SU-DHL-6 (cell line): ENCODE data around the gene TBC1D22A.

ENCODE experiments used
- H2AFZ ChIP-seq: fragments of 200-600 bp; sonication (generic); 2 replicates; pipeline ENCODE4 v1.6.1; 2014; ENCODE audit warnings: low read depth, mild to moderate bottlenecking, moderate library complexity, mixed read lengths, antibody characterized with exemption, low read length; ENCODE audit not compliant: severe bottlenecking
- H3F3A ChIP-seq: fragments of 200-600 bp; shearing (Covaris generic); 2 replicates; pipeline ENCODE4 v1.6.0; 2016; ENCODE audit warnings: antibody characterized with exemption, mild to moderate bottlenecking; ENCODE audit not compliant: insufficient read depth
- H3K27ac ChIP-seq: fragments of 200-600 bp; sonication (generic); 2 replicates; pipeline ENCODE4 v1.5.1; 2016; ENCODE audit warnings: low read depth, mild to moderate bottlenecking, low read length, moderate library complexity, mixed read lengths
- H3K27me3 ChIP-seq: fragments of 200-600 bp; sonication (generic), shearing (Covaris generic); 2 replicates; pipeline ENCODE4 v1.6.0; 2014; ENCODE audit warnings: mild to moderate bottlenecking, low read length
- H3K36me3 ChIP-seq: fragments of 200-600 bp; sonication (generic); 2 replicates; pipeline ENCODE4 v1.6.1; 2014; ENCODE audit warnings: mild to moderate bottlenecking, low read length, mixed read lengths
- H3K4me2 ChIP-seq: fragments of 300-600, 200-600 bp; shearing (Covaris generic), sonication (generic); 2 replicates; pipeline ENCODE4 v1.6.0; 2014; ENCODE audit warnings: low read length, low read depth, mild to moderate bottlenecking; ENCODE audit not compliant: poor library complexity, severe bottlenecking
- H3K4me3 ChIP-seq: fragments of 200-600 bp; sonication (generic); 2 replicates; pipeline ENCODE4 v1.5.1; 2014; ENCODE audit warnings: antibody characterized with exemption, low read length, mild to moderate bottlenecking, mixed read lengths; ENCODE audit not compliant: insufficient read depth, poor library complexity, severe bottlenecking
- H3K79me2 ChIP-seq: fragments of 200-600 bp; sonication (generic); 2 replicates; pipeline ENCODE4 v1.6.1; 2014; ENCODE audit warnings: mild to moderate bottlenecking, low read length, moderate library complexity; ENCODE audit not compliant: insufficient read depth
- H3K9ac ChIP-seq: fragments of 200-600 bp; sonication (generic); 2 replicates; pipeline ENCODE4 v1.7.0; 2014; ENCODE audit warnings: mild to moderate bottlenecking, low read length
- H3K9me2 ChIP-seq: fragments of 200-600 bp; sonication (generic); replicated peaks from 2 replicates; pipeline ENCODE4 v1.6.1; 2014; ENCODE audit warnings: low read length; ENCODE audit not compliant: insufficient read depth
- H3K9me3 ChIP-seq: fragments of 200-600 bp; sonication (generic); 2 replicates; pipeline ENCODE4 v1.6.1; 2014; ENCODE audit warnings: low read length, mixed read lengths; ENCODE audit not compliant: insufficient read depth
- H4K20me1 ChIP-seq: fragments of 200-600 bp; sonication (generic); 2 replicates; pipeline ENCODE4 v1.6.1; 2014; ENCODE audit warnings: low read depth, mild to moderate bottlenecking, antibody characterized with exemption, low read length, moderate library complexity, mixed read lengths
- EZH2phosphoT487 ChIP-seq: fragments of 200-600 bp; sonication (generic), shearing (Covaris generic); conservative IDR thresholded peaks from 2 replicates; pipeline ENCODE4 v1.6.1; 2018; ENCODE audit warnings: mild to moderate bottlenecking, antibody characterized with exemption, low read length, moderate library complexity, mixed read lengths
- TF ChIP-seq, protein P1 (sequence below): fragments of 200-600 bp; sonication (generic); IDR thresholded peaks from one replicate; pipeline ENCODE4 v1.5.1; 2017; ENCODE audit warnings: antibody characterized with exemption, mild to moderate bottlenecking, low read length, moderate library complexity; ENCODE audit not compliant: insufficient read depth, poor library complexity, severe bottlenecking

The TBC1D22A gene

DNA sequence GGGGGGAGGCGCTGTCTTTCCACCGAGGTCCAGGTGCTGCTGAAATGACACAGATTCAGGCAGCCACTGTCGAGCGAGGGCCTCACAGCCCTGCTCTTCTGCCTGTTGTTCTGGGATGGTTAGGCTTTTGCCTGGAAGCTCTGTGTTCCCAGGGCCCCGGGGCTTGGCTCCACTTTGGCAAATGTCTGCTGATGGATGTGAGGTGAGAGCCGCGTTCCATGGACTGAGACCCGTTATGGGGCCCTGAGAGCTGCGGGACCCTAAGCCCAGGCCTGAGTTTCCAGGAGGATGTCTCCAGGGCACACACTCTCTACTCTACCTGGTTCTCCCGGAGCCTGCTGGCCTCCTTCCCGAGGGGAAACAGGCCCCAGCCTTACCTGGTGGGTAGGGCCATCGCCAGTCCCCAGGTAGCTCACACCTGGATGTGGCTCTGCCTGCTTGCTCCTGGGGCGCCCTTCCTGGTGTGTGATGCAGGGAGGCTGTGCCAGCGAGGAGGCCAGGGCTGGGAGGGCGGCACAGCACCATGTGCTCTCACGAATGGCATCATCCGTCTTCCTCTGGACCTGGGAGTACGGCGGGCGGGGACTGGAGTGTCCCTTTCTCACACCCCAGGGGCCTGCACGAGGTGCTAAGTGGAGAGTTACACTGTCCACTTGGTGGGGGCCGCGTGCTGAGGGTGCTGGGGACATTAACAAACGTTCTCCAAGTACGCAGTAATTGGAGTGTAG lies 435.5 kb downstream of the TBC1D22A start:
- no peak for TF ChIP-seq EZH2phosphoT487
- TF ChIP-seq, protein P1, sequence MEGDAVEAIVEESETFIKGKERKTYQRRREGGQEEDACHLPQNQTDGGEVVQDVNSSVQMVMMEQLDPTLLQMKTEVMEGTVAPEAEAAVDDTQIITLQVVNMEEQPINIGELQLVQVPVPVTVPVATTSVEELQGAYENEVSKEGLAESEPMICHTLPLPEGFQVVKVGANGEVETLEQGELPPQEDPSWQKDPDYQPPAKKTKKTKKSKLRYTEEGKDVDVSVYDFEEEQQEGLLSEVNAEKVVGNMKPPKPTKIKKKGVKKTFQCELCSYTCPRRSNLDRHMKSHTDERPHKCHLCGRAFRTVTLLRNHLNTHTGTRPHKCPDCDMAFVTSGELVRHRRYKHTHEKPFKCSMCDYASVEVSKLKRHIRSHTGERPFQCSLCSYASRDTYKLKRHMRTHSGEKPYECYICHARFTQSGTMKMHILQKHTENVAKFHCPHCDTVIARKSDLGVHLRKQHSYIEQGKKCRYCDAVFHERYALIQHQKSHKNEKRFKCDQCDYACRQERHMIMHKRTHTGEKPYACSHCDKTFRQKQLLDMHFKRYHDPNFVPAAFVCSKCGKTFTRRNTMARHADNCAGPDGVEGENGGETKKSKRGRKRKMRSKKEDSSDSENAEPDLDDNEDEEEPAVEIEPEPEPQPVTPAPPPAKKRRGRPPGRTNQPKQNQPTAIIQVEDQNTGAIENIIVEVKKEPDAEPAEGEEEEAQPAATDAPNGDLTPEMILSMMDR = no peak
- no peaks in the 10 kb centered on the region for H3F3A ChIP-seq
- no peaks in the 10 kb centered on the region for H3K9me3 ChIP-seq
- no peaks in the 10 kb centered on the region for H4K20me1 ChIP-seq
- H3K27me3 ChIP-seq = no peaks in the 10 kb centered on the region
- H3K79me2 ChIP-seq = no peaks in the 10 kb centered on the region
- no peaks in the 10 kb centered on the region for H3K36me3 ChIP-seq
- H3K9ac ChIP-seq = no peak overlapping the region
- H3K9me2 ChIP-seq = no peaks in the 10 kb centered on the region
- no peak overlapping the region for H3K4me2 ChIP-seq
- H3K4me3 ChIP-seq = no peak overlapping the region
- H2AFZ ChIP-seq = no peak overlapping the region
- H3K27ac ChIP-seq = no peak overlapping the region

DNA sequence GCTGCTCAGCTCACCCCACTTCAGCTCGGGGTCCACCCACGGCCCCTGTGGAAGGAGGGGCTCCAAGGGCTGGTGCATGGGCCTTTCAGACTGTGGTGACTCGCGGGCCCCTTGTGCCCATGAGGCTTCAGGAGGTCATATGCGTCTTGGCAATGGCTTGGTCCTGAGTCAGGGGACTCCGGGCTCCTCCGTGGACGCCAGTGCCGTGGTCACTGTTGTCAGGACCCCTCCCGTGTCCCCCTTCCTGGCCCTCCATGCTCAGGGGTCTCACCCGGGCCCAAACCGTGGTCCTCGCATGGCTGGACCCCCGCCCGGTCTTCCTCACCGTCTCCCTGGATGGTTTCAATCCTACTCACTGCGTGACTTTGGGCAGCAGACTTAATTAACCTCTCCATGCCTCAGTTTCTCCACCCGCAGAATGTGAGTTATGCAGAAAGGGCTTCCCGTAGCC lies 436.4 kb downstream of the TBC1D22A start:
- Histone ChIP-seq H3F3A (no peaks in the 10 kb centered on the region), H3K9me3 (no peaks in the 10 kb centered on the region), H2AFZ (no peak overlapping the region), H3K27ac (no peak overlapping the region), H3K9me2 (no peaks in the 10 kb centered on the region), H4K20me1 (no peaks in the 10 kb centered on the region), H3K79me2 (no peaks in the 10 kb centered on the region), H3K9ac (no peak overlapping the region), H3K36me3 (no peaks in the 10 kb centered on the region), H3K27me3 (no peaks in the 10 kb centered on the region), H3K4me3 (no peak overlapping the region), H3K4me2 (no peak overlapping the region)
- TF ChIP-seq, protein P1 = no peak
- TF ChIP-seq EZH2phosphoT487 = no peak

DNA sequence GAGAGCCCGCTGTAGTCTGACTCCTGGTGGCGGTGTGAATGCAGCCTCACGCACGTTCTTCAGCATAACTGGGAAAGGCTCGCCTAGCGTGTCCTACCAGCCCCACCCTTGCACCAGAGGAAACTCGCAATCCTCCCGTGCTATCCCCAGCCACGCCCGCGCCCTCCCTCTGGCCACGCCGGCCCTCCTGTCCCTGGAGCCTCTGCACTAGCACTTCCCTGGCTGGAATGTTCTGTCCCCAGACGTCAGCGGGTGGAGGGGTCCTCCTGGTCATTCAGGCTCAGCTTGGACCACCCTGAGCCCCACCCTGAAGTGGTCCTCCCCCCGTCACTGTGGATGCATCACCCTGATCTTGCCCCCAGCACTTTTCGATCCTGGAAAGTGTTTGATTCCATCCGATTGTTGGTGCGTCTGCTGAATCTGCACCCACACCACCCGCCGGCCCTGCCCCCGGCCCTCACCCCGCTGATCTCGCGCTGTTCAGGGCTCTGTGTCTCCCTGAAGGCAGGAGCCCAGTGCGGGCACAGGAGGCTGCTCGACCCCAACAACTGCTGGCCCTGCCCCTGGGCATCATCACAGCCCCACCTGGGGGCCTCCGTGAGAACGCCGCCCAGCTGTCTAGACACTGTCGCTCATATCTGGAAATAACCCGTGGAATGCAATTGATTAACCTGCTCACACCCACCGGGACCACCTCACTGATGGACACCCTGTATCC lies 437.0 kb downstream of the TBC1D22A start:
- no peaks in the 10 kb centered on the region for H3K9me2 ChIP-seq
- H3K4me3 ChIP-seq = no peak overlapping the region
- no peaks in the 10 kb centered on the region for H4K20me1 ChIP-seq
- no peak for TF ChIP-seq EZH2phosphoT487
- TF ChIP-seq, protein P1 = no peak
- H3K79me2 ChIP-seq = no peaks in the 10 kb centered on the region
- no peak overlapping the region for H3K9ac ChIP-seq
- H3K27ac ChIP-seq = no peak overlapping the region
- no peaks in the 10 kb centered on the region for H3K36me3 ChIP-seq
- H2AFZ ChIP-seq = no peak overlapping the region
- H3K4me2 ChIP-seq = no peak overlapping the region
- H3F3A ChIP-seq = no peaks in the 10 kb centered on the region
- no peaks in the 10 kb centered on the region for H3K27me3 ChIP-seq
- H3K9me3 ChIP-seq = no peaks in the 10 kb centered on the region
